ENCODE data around the gene GPC1. TPM values are rescaled to one million over a fixed set of nuclear protein-coding genes. Genes with fewer than 3 reads are reported as not detected.
A peak's percentile ranks its signal among the peaks of the same experiment; 100 is the strongest.

GPC1 gene
- total and polyA plus RNA-seq, 8 donors = 6.3 to 117 (median 23.2) TPM

- 81 to 89% (median 86%) methylated on average over 10 to 20 of the region's 20 CpGs for WGBS, 5 donors
- Histone ChIP-seq H3K9me3 (no peaks in the 10 kb centered on the region), H3K27me3 (peaks cover 0 to 16% (median 4%) of the 10 kb centered on the region in 3 donors), H3K27ac (peak overlapping the region in 2 of 5 donors; percentile 20 to 27), H3K4me1 (no peaks in the 10 kb centered on the region), H3K36me3 (no peaks in the 10 kb centered on the region), H3K4me3 (no peak overlapping the region)
- TF ChIP-seq EP300 (IDR thresholded peaks at IDR 0.05) (no peak), CTCF (IDR thresholded peaks at IDR 0.05) (no peak), POLR2AphosphoS5 (IDR thresholded peaks at IDR 0.05) (no peak), POLR2A (IDR thresholded peaks at IDR 0.05) (no peak)
- intact Hi-C loops (cut with DNase I; ENCODE audit: low total_unique reads) = no loop called here
- peak in 1 of 2 donors; percentile 17 for DNase-seq
These were observed 36.7 kb upstream of the GPC1 start for GRCh38 chr2:240398661-240399267.

GRCh38 chr2:240399419-240400324 is 35.8 kb upstream of the GPC1 start:
- DNase-seq = peak in 1 of 2 donors; percentile 10
- no peaks in the 10 kb centered on the region for H3K36me3 ChIP-seq
- H3K9me3 ChIP-seq = no peaks in the 10 kb centered on the region
- intact Hi-C loops (cut with DNase I; ENCODE audit: low total_unique reads) = no loop called here
- H3K4me1 ChIP-seq = no peaks in the 10 kb centered on the region
- H3K27ac ChIP-seq = no peak overlapping the region
- H3K27me3 ChIP-seq = peaks cover 0 to 16% (median 4%) of the 10 kb centered on the region in 3 donors
- TF ChIP-seq POLR2AphosphoS5 (IDR thresholded peaks at IDR 0.05) = no peak
- no peak for TF ChIP-seq CTCF (IDR thresholded peaks at IDR 0.05)
- no peak for TF ChIP-seq POLR2A (IDR thresholded peaks at IDR 0.05)
- TF ChIP-seq EP300 (IDR thresholded peaks at IDR 0.05) = no peak
- WGBS, 5 donors = 79 to 85% (median 83%) methylated on average over 10 to 14 of the region's 14 CpGs
- H3K4me3 ChIP-seq = no peak overlapping the region

GRCh38 chr2:240400371-240401161 is 34.9 kb upstream of the GPC1 start:
- Histone ChIP-seq H3K4me3 (no peak overlapping the region), H3K36me3 (no peaks in the 10 kb centered on the region), H3K4me1 (no peaks in the 10 kb centered on the region), H3K27ac (no peak overlapping the region), H3K27me3 (peaks cover 0 to 16% (median 4%) of the 10 kb centered on the region in 3 donors), H3K9me3 (no peaks in the 10 kb centered on the region)
- 80 to 81% (median 80%) methylated on average over 14 to 22 of the region's 22 CpGs for WGBS, 5 donors
- intact Hi-C loops (cut with DNase I; ENCODE audit: low total_unique reads) = no loop called here
- peak in 1 of 2 donors; percentile 17 for DNase-seq
- TF ChIP-seq CTCF (IDR thresholded peaks at IDR 0.05) (no peak), EP300 (IDR thresholded peaks at IDR 0.05) (no peak), POLR2A (IDR thresholded peaks at IDR 0.05) (no peak), POLR2AphosphoS5 (IDR thresholded peaks at IDR 0.05) (no peak)

DNA sequence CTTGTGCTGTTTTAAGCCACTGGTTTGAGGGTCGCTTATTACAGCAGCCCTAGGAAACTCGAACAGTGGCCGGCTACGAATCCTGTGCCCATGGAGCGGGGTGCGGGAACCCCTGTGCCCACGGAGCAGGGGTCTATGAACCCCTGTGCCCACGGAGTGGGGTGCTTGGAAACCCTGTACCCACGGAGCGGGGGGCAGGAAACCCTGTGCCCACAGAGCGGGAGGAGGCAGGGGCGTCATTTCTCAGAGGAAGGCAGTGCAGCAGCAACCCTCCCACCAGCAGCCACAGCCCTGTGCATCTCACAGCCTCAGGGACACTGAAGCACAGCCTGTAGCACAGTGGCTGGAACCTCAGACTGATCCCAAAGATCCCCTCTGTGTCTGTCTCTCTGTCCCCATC is 34.2 kb upstream of the GPC1 start:
- 70 to 88% (median 82%) methylated on average over 10 to 12 of the region's 12 CpGs for WGBS, 5 donors
- peak in 1 of 2 donors; percentile 20 for DNase-seq
- Histone ChIP-seq H3K4me1 (no peaks in the 10 kb centered on the region), H3K27me3 (peaks cover 0 to 16% (median 4%) of the 10 kb centered on the region in 3 donors), H3K36me3 (no peaks in the 10 kb centered on the region), H3K27ac (no peak overlapping the region), H3K9me3 (no peaks in the 10 kb centered on the region), H3K4me3 (no peak overlapping the region)
- intact Hi-C loops (cut with DNase I; ENCODE audit: low total_unique reads) = no loop called here
- no peak for TF ChIP-seq POLR2AphosphoS5 (IDR thresholded peaks at IDR 0.05)
- TF ChIP-seq POLR2A (IDR thresholded peaks at IDR 0.05) = no peak
- no peak for TF ChIP-seq EP300 (IDR thresholded peaks at IDR 0.05)
- TF ChIP-seq CTCF (IDR thresholded peaks at IDR 0.05) = no peak
